GM11168 (cell line): Measurements from ENCODE around the gene CCDC148.
"Not testable (repeated sequence)": the region's sequence is repeated elsewhere in the genome, so short reads cannot be mapped to it uniquely, and the experiment has no call there.

ENCODE experiments used
- in situ Hi-C: fragments of 300-500 bp; cut with MboI; formaldehyde crosslinking; loops from one replicate; pipeline ENCODE4 v1.12.0; 2022; ENCODE audit warnings: low sequenced_read_pairs; ENCODE audit not compliant: unreplicated experiment

The CCDC148 gene

GRCh38 chr2:158313734-158314133, 142.8 kb downstream of the CCDC148 start:
- in situ Hi-C loops = no loop called here

DNA sequence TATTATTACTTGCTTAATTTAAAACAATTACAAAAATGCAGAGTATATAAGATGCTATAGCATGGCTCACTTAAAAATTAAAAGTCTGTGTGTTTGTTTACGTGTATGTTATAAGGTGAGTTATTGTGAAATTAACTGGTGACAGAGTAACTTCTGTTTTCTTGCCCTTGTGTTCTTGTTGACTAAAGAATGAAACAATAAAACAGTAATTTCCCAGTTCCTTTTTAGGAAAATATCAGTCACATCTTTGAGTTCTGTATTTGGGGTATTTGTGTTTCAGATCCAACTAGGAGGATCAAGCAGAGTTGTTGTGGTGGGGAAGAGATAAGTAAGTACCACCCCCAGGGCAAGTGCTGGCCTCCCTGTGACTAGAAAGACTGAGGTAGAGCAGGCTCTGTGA, 143.6 kb downstream of the CCDC148 start:
- in situ Hi-C loops = no loop called here

- in situ Hi-C loops = not testable (repeated sequence)
Observed at GRCh38 chr2:158310407-158310806, 146.1 kb downstream of the CCDC148 start.

DNA sequence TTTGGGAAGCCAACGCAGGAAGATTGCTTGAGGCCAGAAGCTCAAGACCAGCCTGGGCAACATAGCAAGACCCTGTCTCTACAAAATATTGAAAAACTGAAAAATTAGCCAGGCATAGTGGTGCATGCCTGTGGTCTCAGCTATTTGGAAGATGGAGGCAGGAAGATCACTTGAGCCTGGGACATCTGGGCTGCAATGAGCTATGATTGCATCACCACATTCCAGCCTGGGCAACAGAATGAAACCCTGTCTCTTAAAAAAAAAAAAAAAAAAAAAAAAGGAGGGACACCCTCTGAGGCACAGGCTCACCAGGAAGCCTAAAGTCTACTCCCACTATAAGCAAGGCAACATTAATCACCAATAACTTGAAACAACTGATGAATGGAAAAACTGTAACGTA, 151.1 kb downstream of the CCDC148 start:
- in situ Hi-C loops = no loop called here

DNA sequence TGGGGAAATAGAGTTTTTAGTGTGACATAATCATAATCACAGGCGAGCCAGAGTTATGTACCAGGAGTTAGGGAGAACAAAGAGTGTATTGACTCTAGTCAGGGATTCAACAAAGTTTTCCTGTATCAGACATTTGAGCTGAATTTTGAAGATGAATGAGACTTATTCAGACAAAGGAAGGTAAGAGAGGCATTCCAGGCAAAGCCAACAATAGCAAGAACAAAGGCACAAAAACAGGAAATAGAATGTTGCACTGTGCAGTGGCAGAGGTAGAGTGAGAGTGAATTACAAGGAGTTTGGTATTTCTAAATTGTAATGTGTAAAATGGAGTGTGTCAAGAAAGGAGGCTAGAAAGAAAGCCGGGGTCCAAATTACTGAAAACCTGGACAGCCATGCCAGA, 156.2 kb downstream of the CCDC148 start:
- in situ Hi-C loops = no loop called here

DNA sequence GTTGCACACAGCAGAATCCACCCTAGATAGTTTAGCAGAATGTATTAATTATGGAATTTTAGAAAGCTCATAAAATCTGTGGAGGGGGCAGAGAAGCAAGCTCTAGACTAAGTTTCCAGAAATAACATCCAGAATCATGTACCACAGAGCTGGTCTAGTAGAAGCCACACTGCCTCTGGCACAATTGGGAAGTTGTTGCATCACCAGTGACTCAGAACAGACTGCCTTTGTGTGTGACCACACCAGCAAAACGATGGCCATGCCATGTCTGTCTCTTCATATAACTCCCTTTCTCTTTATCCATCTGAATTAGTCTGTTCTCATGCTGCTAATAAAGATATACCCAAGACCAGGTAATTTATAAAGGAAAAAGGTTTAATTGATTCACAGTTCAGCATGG, 158.9 kb downstream of the CCDC148 start:
- in situ Hi-C loops = no loop called here

DNA sequence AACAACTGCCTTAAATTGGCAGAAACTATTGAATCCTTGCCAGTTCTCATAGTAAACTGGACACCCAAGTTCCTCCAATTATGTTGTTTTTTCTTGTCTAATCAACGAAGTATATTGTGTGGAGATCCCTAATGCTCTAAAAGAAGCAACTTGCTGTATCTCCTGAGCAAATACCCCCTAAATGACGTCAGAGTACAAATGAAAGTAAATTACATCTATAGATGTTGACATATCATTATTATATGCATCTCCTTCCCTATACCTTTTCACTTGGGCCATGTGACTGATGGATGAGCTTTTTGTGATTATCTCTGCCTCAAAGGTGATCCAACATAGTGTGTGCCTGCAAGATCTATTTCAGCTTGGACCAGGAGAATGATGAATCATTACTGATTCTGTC, 159.4 kb downstream of the CCDC148 start:
- in situ Hi-C loops = no loop called here

DNA sequence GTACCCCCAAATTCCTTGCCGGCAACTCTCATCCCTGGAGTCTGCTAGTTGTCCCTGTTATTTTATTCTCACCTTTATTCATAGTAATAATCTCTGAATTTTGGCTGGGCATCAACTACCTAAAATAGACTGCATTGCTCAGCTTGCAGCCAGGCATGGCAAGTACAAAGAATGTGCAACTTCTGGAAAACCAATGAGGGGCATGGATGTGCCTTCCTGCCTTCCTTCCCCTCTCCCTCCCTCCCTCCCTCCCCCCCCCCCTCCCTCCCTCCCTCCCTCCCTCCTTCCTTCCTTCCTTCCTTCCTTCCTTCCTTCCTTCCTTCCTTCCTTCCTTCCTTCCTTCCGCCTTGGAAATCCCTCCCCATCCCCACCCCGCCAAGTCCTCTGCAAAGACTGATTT, 162.8 kb downstream of the CCDC148 start:
- in situ Hi-C loops = no loop called here

DNA sequence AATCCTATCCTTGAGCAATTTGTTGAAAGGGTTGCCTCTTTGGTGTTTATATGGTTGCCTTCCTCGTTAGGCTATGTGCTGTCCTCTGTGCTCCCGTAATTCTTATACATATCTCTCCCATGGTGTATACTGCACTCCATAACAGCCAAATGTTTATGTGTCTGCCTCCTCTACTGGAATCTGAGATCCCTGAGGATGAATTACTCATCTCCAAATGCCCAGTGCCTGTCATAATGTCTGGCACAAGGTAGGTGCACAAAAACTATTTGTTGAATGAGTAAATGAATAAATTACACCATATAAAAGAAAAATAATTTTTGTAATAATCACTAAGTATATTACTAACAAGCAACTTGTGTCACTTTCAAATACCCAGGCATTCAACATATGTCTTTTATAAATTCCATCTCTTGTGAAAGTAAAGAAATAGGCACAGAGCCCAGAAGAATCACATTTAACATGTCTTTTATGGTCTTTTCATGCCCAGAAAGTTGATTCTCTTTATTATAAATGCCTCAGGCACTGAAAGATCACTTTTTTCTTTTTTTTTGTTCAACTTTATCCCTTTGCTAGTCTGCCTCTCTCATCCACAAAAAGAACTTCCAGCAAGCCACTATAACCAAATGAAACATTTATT, 164.9 kb downstream of the CCDC148 start:
- in situ Hi-C loops = no loop called here

- in situ Hi-C loops = no loop called here
Observed at GRCh38 chr2:158290225-158290624, 166.3 kb downstream of the CCDC148 start.

- in situ Hi-C loops = no loop called here
Observed at GRCh38 chr2:158276619-158277471, 179.7 kb downstream of the CCDC148 start.

GRCh38 chr2:158273791-158274190, 182.8 kb downstream of the CCDC148 start:
- in situ Hi-C loops = no loop called here

GRCh38 chr2:158270536-158270935, 186.0 kb downstream of the CCDC148 start:
- in situ Hi-C loops = no loop called here

GRCh38 chr2:158269143-158269542, 187.4 kb downstream of the CCDC148 start:
- in situ Hi-C loops = no loop called here

- in situ Hi-C loops = no loop called here
Observed at GRCh38 chr2:158266111-158266510, 190.4 kb downstream of the CCDC148 start.

DNA sequence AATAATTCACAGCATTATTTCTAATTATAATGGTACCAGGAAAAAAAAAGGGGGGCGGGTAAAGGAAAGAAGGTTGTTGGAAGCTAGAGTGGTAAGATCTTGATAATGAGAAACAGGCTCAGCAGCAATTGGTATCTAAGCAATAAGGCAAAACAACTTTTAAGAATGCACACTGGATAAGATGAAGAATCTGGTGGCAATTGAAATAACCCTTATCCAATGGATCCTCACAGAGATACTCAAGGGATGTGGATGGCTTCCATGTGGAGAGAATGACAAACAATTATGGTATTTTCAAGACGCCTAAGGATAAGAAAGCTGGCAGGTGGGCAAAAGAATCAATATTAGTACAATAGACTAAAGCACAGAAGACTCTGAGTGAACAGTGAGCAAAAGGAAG, 201.3 kb downstream of the CCDC148 start:
- in situ Hi-C loops = no loop called here

DNA sequence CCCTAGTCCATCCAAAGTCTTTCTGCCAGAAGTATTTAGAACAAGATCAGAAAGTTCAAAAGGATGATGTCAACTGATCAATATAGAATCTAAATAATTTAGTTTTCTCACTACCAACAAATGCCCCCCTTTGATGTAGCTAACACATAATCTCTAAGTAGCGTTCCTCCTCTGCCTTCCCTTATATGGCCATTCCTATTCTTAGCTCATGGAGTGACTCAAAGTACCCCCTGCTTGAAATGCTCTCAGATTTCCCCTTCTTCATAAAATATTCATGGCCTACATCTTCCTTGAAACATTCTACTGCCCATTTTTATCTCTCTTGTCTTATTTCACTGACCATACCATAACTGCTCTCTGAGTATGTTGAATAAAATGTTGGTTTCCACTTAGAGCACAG, 203.4 kb downstream of the CCDC148 start:
- in situ Hi-C loops = no loop called here

GRCh38 chr2:158251356-158251755, 205.2 kb downstream of the CCDC148 start:
- in situ Hi-C loops = no loop called here

DNA sequence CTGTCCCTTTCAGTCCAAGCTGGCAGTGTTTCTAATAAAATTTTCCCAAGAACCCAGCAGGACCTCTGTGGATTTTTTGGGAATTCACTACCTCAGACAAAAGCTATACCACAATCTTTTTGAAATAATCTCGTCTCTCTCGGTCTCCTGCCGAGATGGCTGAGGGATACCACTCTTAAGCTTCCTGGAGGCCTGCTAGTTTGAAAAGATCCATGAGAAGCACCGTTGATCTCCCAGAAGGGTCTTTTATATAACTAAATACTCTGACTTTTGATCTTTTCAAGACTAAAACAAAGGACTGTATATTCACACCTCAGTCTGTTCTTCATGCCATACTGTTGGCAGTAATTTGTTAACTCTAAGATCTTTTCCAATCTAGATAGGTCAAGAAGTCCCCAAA, 213.2 kb downstream of the CCDC148 start:
- in situ Hi-C loops = no loop called here

- in situ Hi-C loops = no loop called here
Observed at GRCh38 chr2:158242280-158242679, 214.3 kb downstream of the CCDC148 start.

DNA sequence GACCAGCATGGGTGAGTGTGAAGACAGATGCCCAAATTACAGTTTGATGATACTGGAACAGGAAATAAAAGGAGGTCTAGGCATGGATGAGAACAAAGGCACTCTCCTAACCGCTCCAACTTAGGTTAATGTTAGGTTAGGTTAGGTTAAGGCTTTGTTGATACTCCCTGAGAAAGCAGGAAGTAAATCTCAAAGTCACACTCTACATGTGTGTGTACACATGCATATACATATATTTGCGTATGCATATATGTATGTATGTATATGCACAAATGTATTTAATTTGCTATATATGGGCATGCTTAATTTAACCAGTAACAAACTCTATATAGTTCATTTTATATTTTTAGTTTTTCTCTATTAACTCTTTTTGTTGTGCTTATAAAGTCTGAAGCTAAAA, 215.6 kb downstream of the CCDC148 start:
- in situ Hi-C loops = no loop called here

DNA sequence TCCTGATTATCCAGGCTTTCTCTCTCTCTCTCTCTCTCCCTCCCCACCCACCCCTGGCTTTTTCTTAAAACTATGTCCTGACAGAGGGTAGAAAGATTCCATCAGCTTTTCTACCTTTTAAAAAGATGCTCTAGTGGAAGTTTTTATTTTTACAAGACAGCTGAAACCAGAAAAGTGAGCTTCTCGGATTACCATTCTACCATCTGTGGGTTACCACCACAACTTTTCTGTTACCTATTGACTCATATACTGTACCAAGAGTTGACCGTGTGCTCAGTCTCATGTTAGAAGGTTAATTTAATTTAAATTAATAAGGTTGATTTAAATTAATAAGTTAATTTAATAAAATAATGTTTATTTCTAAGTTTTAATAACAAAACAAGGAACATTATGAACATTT, 217.3 kb downstream of the CCDC148 start:
- in situ Hi-C loops = no loop called here
